DMS153 (cell line): ENCODE data around the gene POLD2.

Experiments
- DNase-seq: peaks from one replicate; lab custom pipeline; 2025; lab: John Stamatoyannopoulos, UW

The POLD2 gene

DNA sequence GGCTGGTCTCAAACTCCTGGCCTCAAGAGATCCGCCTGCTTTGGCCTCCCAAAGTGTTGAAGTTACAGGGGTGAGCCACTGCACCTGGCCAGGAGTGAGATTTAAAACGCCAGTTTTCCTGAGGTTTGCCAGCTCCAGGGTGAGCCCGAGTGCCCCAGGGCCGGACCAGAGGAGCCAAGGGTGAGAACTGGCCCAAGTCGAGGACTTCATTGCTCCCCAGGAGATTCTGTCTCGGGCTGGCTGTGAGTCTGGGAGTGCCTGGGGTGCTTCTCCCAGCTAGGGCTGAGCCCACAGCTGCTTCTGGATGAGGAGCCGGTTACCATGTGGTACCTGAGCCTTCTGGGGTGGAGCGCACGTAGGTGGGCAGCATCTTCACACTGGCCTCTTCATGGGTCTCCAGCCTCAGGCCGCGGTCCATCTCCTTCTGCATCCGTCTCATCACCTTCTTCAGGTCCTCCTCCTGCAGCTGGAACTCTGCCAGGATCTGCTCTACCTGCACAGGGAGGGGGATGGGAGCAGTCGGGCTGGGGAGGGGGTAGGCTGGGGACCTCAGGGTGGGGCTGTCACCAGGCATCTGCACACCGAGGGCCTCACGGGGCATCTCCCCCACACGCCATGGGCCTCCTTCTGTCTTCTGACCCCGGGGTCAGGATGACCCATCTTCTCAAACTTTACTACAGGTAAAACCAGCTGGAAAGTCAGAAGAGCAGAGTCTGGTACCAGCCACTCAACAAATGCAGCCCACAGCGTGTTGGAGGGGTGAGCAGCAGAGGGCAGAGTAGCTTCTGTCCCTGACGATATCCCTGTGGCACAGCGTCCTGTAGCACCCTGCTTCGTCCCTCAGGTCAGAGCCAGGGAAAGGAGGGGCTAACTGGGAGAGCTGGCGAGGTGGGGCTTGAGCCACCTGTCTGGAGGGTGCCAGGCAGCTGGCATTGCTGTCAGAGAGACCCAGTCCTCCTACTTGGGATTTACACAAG, 29.9 kb upstream of the POLD2 start:
- peak; percentile 2 for DNase-seq

DNA sequence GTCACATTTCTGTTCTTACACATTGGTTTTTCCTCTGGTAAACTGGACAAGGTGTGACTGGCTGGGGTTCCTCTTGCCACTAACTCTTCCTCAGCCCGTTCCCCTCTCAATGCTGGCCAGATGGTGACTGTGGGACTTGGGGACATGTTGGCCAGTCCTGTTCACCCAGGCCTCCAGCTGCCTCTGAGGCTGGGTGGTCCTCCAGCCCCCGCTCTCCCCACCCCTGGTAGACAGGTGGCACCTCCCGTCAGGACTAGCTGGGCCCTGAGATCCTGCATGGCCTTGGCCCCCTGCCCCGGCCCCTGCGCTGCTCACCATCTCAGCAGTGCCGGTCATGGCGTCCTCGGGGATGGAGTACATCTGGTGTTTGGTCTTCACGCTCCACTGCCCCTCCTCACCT, 28.6 kb upstream of the POLD2 start:
- no peak for DNase-seq

DNA sequence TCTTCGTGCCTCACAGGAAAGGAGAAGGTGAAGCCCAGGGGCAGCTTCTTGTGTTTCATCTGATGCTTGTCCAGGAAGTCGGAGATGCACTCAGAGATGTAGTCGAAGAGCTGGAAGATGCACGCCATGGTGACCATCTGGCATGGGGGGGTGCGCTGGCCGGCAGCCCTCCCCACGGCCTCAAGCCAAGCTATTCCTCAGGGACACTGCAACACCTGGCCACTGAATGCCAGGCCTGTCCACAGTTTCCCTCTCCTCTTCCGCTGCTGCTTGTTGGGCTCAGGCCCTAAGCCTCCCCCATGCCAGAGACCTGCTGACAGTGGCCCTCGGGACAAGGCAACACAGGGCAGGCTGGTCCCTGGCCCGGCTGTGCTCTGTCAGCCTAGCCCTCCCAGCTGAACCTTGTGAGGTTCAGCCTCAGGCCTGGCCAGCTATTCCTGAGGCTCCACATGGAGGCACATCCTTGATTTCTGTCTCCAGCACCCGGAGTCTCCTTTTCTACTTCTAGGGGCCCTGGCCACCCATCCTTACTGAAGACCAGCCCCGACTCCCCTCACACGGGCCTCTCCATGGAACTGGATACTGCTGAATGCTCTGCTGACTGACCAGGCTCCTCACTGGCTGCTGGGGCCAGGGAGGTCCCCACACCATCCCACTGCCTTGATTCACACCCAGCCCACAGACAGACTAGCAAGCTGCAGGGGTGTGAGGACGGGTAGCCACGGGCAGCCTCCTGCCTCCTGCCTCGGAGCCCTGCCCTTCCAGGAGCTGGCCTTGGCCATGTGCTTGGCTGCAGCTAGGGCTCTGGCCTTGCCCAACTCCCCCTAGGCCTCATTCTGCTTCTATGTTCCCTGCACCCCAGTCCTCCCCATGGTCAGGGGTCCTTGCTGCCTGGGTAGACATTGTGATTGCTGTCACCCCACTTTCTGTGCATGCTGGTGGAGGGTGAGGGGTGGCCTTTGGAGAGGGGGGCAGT, 27.9 kb upstream of the POLD2 start:
- no peak for DNase-seq

DNA sequence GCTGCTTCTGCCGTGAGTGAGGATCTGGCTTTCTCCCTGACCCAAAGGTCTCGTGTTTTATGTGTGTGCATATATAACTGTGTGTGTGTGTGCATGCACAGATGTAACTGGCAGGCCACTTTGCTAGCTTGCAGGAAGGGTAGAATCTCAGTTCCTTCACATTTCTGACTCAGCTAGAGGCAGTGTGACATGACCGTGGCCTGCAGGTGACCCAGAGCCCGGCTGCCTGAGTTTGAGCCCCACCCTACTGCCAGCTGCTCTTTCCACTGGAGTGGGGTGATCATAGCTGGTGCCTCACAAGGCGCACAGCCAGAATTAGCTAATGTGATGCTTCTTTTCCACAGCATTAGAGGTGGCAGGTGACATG, 27.1 kb upstream of the POLD2 start:
- no peak for DNase-seq

DNA sequence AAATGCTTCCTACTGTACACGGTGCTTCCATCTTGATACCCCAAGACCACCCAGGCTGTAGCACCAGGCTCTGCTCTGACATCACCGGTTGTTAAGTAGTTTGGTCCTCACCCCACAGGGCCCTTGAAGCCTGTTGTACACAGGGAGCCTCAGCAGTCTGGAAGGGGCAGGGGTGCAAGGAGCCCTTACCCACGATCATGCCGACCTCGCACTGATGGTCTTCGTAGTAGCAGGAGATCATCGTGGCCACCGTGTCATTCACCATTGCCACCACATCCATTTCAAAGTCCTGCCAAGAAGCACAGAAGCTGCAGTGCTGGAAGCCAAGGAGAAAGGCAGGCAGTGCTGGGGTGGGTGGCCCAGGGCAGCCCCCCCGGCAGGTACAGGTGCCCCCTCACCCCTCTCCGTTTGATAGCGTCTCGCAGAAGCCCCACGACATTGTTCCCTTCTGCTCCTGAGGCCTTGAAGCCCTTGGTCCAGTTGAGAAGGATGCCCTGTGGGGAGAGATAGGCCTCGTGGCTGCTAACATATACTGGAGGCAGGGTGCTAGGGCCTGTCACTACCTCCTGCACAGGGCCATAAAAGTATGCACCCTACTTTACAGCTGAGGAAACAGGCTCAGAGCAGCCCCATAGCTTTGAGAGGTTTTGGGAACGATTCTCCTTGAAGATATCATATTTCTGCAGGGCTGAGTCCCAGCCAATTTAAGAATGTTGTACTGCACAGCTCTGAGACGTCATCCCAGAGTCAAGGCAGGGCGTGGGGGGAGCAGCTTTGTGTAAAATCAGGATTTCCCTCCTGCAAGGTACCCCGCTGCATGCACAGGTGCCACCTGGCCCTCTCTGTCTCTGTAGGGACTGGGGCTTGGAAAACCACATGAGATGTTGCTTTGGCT, 26.5 kb upstream of the POLD2 start:
- DNase-seq = no peak

DNA sequence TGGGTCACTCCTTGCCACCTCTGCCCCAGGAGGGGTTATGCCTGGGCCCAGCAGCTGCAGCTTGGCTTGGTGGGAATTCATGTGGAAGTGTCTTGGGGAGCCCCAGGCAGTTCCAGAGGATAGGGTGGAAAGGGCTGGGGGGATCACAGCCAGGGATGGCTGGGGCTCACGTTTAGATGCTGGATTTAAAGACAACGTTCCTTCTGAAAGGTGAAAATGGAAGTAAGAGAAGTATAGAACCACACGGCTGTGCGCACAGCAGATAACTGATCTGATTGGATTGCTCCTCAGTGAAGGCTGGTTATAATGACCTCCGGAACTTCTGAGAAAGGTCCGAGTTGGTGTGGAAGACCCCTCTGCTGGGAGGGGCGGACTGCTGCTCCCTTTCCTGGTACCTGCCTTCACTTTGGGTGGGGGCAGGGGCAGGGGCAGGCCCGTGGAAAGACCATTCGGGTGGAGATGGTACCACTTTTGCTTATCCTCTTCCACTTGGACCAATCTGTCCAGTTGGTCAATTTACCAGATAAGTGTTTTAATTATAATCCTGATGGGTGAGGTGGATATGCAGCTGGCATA, 25.7 kb upstream of the POLD2 start:
- DNase-seq = no peak

DNA sequence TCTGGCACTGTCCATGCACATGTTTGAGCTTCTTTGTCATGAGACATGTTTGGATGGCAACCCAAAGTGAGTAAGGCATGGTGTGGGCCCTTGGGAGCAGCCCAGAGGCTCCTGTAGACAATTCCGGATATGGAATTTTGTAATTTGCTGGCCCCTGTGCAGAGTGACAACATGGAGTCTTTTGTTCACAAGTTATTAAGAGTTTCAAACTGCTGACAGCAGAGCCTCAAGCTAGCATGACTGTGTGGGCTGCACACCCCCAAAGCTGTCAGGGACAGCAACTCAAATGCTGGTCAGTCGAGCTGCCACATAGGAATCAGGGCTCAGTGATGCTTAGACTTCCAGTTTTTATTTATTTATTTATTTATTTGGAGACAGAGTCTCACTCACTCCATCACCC, 24.8 kb upstream of the POLD2 start:
- DNase-seq = no peak

DNA sequence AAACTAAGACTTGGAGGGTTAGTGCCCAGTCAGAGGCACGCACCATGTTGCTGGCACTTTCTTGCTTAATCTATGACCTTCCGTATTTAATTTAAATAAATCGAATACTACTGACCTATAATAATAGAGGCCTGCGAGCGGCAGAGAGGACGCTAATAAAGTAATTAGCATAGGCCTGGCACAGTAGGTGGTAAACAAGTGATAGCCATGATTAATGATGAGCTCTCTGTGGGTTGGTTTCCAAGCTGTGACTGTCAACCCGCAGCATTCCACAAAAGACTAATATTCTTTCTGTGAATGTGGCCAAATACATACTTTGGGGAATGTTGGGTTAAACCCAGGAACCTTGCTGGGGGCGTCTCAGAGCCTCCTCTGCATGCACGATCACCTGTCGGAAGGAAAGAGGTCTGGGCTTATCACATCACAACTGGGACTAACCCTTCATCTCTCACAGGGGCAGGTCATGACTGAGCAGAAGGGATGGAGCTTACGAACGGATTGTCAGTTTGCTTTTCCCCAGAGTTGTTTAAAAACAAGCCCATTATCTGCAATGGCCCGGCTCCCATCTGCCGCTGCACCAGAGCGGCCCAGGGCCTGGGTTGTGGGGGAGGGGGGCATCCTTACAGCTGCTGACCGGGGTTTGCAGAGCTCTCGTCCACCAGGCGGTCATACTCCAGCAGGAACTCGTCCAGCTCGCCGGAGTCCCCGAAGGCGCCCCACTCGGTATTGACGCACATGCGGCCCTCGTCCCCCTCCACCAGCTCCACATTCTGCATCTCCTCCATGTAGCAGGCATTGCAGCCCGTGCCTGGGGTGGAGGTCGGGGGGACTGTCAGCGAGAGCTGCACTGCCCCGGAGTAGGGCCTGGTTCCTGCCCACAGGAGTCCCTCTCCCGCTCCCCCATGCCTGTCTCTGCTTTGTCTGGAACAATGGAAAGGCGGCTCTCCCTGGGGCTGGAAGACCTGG, 24.0 kb upstream of the POLD2 start:
- DNase-seq = no peak

DNA sequence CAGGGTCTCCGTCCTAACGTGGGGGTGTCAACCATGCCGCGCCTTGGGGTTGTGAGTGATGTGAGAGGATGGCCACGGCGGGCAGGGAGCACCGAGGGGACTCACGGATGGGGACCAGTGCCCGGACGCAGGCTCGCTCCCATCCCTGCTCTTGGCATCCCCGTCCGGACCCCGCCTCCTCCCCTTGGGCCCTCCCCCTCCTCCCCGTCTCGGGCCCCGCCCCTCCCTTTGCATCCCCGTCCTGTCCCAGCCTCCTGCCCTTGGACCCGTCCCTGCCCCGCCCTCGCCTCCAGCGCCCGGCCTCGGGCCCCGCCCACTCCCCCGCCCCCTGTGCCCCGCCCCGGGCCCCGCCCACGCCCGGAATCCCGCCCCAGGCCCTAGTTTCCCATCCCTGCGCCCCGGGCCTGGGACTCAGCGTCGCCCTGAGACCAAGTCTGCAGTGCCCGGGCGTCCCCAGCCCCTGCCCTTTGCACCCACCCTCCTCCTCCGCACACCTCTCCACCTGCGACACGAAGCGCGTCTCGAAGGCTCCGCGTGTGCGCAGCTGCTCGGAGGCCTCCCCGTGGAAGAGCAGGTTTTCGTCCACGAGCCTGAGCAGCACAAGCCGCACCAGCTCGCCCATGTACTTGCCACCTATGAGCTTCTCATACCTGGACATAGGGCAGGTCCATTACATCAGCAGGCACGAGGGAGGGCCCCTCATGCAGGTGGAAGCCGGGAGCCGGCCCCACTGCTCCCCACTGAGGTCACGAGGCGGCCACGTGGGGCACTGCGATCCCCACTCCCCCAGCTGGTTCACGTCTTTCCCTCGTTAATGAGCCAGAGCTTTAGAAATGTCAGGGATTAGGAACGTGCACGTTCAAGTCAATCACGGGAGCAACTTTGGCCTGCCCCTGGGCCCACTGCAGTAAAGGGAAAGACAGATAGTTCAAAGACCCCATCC, 22.9 kb upstream of the POLD2 start:
- no peak for DNase-seq

DNA sequence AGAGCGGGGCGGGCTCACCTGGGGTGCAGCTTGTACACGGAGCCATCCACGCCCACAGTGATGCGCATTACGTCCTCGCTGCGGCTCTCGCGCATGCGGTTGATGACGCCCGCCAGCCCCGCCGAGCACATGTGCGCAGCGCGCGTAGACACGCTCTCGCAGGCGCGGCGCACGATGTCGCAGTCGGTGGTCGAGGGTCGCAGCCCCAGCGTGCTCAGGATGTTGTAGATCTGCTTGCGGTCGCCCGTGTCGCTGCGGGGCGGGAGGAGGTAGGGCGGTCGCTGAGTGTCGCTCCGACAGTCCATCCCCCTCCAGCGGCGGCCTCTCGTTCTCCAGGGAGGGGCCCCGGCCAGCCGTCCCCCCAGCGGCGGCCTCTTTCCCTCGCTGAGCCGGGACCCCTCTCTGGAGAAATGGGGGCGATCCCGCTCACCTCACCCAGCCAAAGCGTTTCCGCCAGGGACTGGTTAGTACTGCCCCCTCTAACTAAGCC, 22.2 kb upstream of the POLD2 start:
- no peak for DNase-seq

DNA sequence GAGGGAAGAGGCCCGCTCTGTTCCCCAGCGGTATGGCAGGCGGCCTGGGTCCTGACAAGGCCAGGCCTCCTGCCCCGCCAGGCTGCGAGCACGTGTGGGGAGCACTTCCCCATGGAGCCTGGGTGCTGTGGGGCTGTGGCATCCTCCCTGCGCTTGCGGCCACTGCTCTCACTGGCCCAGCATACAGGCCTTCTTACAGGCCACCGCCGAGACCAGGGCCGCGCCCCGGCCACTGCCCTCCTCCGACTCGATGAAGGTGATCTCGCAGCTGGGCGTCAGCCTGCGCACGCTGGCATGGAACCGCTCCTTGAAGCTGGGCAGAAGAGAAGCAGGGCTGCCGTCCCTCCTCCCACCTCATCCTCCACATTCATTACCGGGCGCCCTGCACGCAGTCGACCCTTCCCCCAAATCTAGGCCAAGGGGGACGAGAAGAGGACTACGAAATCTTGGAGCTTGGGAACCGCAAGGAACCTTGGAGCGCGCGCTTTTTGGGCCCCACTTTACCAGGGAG, 21.7 kb upstream of the POLD2 start:
- no peak for DNase-seq

DNA sequence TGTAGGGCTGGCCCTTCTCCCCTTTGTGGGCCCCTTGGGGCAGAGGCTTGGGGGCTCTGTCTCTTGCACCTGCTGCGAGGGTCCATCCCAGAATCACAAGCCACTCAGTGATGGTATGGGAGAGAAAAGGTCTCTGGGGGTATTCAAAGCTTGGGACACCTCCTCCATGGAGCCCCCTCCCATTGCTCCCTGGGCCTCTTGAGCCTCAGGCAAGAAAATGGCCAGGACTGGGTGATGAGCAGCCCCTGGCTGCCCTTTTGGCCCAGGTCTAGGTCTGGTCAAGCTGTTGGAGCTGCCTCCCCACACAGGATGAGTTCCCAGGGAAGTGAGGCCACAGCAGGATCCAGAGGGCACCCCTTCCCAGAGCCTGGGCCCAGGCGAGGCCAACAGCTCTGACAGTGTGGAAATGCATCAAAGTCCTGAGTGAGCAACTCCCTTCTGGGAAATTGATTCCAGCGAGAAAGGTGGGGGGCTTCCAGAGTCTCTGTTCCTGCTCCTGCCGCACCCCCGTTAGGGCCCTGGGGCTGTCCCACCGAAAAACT, 21.1 kb upstream of the POLD2 start:
- DNase-seq = no peak

DNA sequence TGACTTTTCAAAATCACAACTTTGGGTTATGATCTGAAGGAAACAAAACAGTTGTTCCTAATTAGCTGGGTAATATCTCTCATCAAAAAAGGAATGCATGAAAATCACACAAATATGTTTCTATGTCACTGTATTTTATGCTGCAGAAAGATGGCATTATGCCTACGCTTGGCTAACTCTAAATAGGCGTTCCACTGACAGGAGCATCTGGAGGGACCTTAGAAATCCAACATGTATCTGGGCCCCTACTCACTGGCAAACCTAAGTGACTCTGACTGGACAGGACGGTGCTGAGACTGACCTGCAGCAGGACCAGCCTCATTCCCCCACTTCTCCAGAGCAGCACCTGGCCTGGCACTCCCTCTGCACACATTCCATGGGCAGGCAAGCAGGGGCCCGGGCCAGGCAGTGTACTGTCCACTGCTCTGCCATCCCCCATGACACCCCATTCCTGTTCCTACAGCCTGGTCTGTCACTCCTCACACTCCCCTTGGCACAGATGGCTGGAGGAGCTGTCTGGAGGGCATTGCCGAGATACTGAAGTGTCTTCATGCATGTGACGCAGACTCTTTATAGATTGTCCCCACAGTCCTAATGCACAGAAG, 20.4 kb upstream of the POLD2 start:
- DNase-seq = no peak

DNA sequence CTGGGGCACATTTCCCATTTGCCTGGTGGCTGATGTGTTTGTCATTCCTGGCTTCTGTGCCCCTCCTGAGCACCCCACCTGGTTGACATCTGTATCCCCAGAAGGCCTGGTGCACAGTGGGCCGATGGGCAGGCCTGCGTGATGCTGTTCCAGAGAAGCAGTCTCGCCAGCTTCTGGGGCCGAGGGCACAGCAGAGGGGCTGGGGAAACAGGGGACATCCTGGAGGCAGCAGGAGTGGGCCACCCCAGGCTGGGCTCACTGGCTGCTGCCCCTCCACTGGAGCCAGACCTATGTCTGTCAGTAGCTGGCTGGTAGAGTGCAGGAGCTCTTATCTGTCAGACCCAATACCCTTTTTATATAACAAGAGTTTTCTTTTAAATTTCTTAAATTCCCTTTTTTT, 18.7 kb upstream of the POLD2 start:
- no peak for DNase-seq

DNA sequence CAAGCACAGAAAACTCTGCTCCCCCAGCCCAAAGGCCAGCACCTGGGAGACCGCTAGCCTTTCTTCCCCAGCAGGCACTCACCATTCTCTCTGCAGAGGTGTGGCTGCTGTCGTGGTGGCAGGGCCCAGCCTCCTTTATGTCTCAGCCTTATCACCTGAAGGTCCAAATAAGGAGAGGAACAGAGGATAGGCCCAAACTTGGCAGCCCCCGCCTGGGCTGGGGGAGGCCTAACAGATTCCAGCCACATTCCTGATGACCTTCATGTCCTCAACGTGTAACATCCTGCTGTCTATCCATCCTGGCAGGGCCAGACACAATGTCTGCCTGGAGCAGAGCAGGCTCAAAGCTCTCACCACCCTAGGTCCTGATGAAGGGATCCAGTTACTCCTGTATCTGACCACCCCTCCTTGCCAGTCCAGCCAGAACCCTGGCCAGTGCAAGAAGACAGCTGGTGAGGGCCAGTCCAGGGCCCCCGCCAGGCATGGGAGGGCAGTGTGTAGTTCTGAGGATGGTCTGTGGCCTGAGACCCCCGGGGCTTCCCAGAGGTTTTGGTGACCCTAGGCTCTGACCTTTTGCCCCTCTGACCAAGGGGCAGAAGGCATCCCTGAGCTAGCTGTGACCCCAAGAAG, 18.0 kb upstream of the POLD2 start, which contains the start of gene MYL7:
TSS of gene MYL7 (minus strand) at position 112 of the 630 bp plus-strand sequence. CDS start at position 85, 27 bp downstream.
- DNase-seq = no peak

DNA sequence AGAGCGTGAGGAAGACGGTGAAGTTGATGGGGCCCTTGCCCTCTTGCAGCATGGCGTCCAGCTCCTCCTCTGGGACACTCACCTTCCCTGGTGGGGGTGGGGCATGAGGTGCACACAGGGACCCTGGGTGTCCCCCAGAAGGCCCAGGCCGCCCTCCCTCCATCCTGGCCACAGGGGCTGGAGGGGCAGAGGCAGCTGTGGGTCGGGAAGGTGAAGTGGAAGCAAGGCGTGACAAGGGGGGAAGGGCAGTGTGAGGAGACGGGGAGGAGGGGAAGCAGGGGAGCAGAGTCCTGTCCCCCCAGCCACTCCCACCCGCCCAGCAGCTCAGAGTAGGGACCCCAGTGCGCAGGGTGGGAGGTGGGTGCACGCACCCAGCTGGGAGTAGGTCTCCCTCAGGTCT, 17.0 kb upstream of the POLD2 start:
- DNase-seq = no peak

DNA sequence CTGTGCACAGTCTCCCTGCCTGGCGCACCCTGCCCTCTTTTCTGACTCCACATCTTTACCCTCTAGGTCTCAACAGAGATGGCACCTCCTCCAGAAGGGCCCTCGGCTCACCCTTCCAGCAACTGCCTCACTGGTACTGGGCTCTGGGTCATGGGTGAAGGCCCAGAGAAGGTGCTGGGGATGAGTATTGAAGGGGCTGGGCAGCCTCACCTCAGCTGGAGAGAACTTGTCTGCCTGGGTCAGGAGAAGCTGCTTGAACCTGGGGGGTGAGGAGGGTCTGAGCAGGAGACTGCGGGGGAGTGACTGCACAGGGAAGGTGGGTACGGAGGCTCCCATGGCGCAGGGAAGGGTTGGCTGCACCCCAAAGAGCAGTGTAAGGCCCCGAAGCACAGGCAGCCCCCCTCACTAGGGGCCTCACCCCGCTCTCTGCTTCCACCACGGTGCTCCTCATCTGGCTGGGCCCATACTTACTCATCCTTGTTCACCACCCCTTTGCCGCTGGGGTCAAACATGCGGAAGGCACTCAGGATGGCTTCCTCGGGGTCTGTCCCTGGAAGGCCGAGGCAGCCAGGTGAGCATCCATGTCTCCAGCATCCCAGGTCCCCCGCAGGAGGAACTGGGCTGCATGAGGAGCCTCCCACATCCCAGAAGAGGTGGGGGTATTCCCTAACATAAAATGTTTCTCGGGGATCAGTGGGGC, 16.1 kb upstream of the POLD2 start:
- no peak for DNase-seq
